Skeletal muscle tissue (tissue), 4 donors: Measurements from ENCODE around the gene FOXP1. TPM values are rescaled to one million over a fixed set of nuclear protein-coding genes. Genes with fewer than 3 reads are reported as not detected.

ENCODE experiments used
- H3K27ac ChIP-seq: one replicate; pipeline ENCODE4 v1.7.0; 2013; ENCODE audit warnings: mild to moderate bottlenecking, low read depth, low read length, inconsistent platforms
- H3K27me3 ChIP-seq, 3 donors: one replicate each; pipeline ENCODE4 v1.7.0; 2013; ENCODE audit warnings: low read length in 3 of 3; ENCODE audit not compliant: control insufficient read depth in 3 of 3, insufficient read depth in 3 of 3
- H3K36me3 ChIP-seq, 3 donors: one replicate each; pipeline ENCODE4 v1.7.0; 2013; ENCODE audit warnings: low read length in 3 of 3; ENCODE audit not compliant: control insufficient read depth in 3 of 3, insufficient read depth in 3 of 3
- H3K4me1 ChIP-seq, 3 donors: one replicate each; pipeline ENCODE4 v1.7.0; 2013; ENCODE audit warnings: low read length in 3 of 3, mild to moderate bottlenecking in 3 of 3; ENCODE audit not compliant: control insufficient read depth in 3 of 3, insufficient read depth in 3 of 3
- H3K4me3 ChIP-seq, 3 donors: one replicate each; pipeline ENCODE4 v1.7.0; 2013; ENCODE audit warnings: low read length in 3 of 3
- H3K9ac ChIP-seq, 3 donors: one replicate each; pipeline ENCODE4 v1.7.0; 2013; ENCODE audit warnings: low read length in 3 of 3, mild to moderate bottlenecking in 3 of 3, moderate library complexity in 2 of 3, low read depth in 1 of 3
- H3K9me3 ChIP-seq, 3 donors: one replicate each; pipeline ENCODE4 v1.7.0; 2013; ENCODE audit warnings: low read length in 3 of 3; ENCODE audit not compliant: control insufficient read depth in 3 of 3
- total RNA-seq: library from RNA; depleted of rRNA; stranded (reverse); fragments of >200 nt; gene quantifications from one replicate; pipeline ENCODE4 v1.2.3, GENCODE V29; 2014
- donor health status: Osteomylitis.

The FOXP1 gene
- total RNA-seq, 1 donor from 2014 or later: 36.0 TPM

GRCh38 chr3:71008350-71008935 lies 575.1 kb downstream of the FOXP1 start:
- Histone ChIP-seq H3K36me3 (peaks cover 0 to 2% (median 0%) of the 10 kb centered on the region in 3 donors), H3K9me3 (no peaks in the 10 kb centered on the region), H3K4me1 (peaks cover 19 to 23% (median 20%) of the 10 kb centered on the region in 3 donors), H3K9ac (peak overlapping the region in 2 of 3 donors; percentile 4 to 6), H3K4me3 (peak overlapping the region in 2 of 3 donors; percentile 12 to 15), H3K27ac (peak overlapping the region; percentile 71), H3K27me3 (no peaks in the 10 kb centered on the region)

GRCh38 chr3:71006810-71007785 lies 576.4 kb downstream of the FOXP1 start:
- H3K9me3 ChIP-seq: no peaks in the 10 kb centered on the region
- no peak overlapping the region for H3K4me3 ChIP-seq
- peaks cover 19 to 23% (median 20%) of the 10 kb centered on the region in 3 donors for H3K4me1 ChIP-seq
- peak overlapping the region; percentile 71 for H3K27ac ChIP-seq
- H3K36me3 ChIP-seq: no peaks in the 10 kb centered on the region
- peak overlapping the region in 1 of 3 donors; percentile 2 for H3K9ac ChIP-seq
- no peaks in the 10 kb centered on the region for H3K27me3 ChIP-seq

DNA sequence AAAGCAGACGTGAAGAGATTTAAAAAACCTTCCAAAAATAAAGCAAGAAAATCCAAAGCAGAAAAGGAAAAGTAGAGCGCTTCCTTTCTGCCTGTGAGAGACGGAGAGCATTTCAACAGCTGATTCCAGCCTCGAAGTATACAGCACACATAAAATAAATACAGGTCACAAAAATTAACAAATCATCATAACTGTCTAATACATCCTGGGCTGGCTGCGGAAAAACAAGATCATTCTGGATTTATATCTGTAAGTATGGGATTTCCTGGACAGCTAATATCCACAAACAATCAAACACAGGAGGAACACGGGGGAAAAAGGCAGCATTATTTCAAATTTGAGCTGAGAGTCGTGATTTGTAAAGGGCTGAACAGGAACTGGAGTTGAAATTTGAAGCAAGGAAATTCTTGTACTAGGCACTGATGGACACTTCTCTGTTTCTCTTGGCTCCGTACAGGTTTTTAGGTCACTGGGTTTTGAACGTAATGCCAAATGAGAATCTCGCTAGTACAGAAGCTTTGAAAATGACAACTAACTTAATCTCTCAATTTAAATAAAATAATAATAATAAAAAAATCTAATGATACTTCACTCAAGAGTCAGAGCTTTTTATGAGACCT lies 577.7 kb downstream of the FOXP1 start:
- Histone ChIP-seq H3K4me1 (peaks cover 17 to 23% (median 19%) of the 10 kb centered on the region in 3 donors), H3K36me3 (no peaks in the 10 kb centered on the region), H3K9me3 (no peaks in the 10 kb centered on the region), H3K4me3 (peak overlapping the region in 1 of 3 donors; percentile 10), H3K9ac (no peak overlapping the region), H3K27ac (no peak overlapping the region), H3K27me3 (no peaks in the 10 kb centered on the region)

GRCh38 chr3:71003511-71003910 lies 580.0 kb downstream of the FOXP1 start:
- H3K9ac ChIP-seq: no peak overlapping the region
- no peak overlapping the region for H3K27ac ChIP-seq
- H3K4me1 ChIP-seq: peaks cover 16 to 19% (median 18%) of the 10 kb centered on the region in 3 donors
- no peaks in the 10 kb centered on the region for H3K27me3 ChIP-seq
- peaks cover 0 to 4% (median 0%) of the 10 kb centered on the region in 3 donors for H3K36me3 ChIP-seq
- H3K4me3 ChIP-seq: no peak overlapping the region
- no peaks in the 10 kb centered on the region for H3K9me3 ChIP-seq

- H3K9me3 ChIP-seq: no peaks in the 10 kb centered on the region
- H3K4me3 ChIP-seq: no peak overlapping the region
- peaks cover 7 to 12% (median 8%) of the 10 kb centered on the region in 3 donors for H3K4me1 ChIP-seq
- H3K27ac ChIP-seq: no peak overlapping the region
- H3K27me3 ChIP-seq: no peaks in the 10 kb centered on the region
- no peak overlapping the region for H3K9ac ChIP-seq
- H3K36me3 ChIP-seq: peaks cover 0 to 4% (median 0%) of the 10 kb centered on the region in 3 donors
Measured at GRCh38 chr3:71002298-71002697, 581.2 kb downstream of the FOXP1 start.

DNA sequence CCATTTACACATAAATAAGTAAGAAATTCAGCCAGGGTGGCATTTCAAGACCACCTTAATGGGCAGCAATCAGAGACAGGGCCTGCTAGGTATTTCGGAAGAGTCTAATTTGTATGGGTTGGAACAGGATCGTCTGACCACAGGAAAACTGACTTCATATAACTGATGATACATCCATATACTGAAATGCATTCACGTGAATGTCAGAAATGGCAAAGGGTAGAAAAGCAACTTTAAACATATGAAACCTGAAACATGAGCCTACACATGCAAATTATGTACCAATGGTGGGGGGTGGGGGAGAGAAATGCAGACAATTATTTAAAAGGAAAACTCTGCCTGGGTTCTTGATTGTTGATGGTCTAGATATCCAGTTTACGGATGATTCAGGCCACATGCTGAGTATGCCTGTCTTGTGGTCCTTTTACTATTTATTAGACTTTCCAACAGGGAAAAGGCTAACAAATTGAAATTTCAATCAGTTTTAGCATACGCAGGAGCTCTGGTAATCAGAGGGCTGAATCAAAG lies 582.2 kb downstream of the FOXP1 start:
- Histone ChIP-seq H3K36me3 (peaks cover 0 to 7% (median 0%) of the 10 kb centered on the region in 3 donors), H3K9ac (no peak overlapping the region), H3K4me1 (peaks cover 1 to 6% (median 5%) of the 10 kb centered on the region in 3 donors), H3K27me3 (no peaks in the 10 kb centered on the region), H3K9me3 (no peaks in the 10 kb centered on the region), H3K4me3 (no peak overlapping the region), H3K27ac (no peak overlapping the region)

DNA sequence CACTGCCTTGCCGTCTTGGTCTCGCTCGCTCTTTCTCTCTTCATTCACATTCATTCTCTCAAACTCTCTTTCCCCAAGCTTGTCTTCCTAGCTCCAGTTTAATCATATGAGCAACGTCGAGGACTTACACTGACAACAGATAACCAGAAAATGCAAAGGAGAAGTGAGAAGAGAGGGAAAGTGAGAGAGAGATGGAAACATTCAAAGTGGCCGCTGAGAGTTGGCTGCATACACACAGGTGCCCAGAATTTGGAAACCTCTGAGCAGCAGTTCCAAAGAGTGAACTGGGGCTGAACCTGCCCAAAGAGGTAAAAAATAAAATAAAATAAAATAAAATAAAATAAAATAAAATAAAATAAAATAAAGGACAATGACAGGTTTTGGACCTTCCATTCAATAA lies 583.0 kb downstream of the FOXP1 start:
- H3K9ac ChIP-seq: no peak overlapping the region
- no peaks in the 10 kb centered on the region for H3K27me3 ChIP-seq
- H3K4me1 ChIP-seq: peaks cover 0 to 1% (median 0%) of the 10 kb centered on the region in 3 donors
- peaks cover 0 to 7% (median 0%) of the 10 kb centered on the region in 3 donors for H3K36me3 ChIP-seq
- H3K9me3 ChIP-seq: no peaks in the 10 kb centered on the region
- no peak overlapping the region for H3K27ac ChIP-seq
- H3K4me3 ChIP-seq: no peak overlapping the region

DNA sequence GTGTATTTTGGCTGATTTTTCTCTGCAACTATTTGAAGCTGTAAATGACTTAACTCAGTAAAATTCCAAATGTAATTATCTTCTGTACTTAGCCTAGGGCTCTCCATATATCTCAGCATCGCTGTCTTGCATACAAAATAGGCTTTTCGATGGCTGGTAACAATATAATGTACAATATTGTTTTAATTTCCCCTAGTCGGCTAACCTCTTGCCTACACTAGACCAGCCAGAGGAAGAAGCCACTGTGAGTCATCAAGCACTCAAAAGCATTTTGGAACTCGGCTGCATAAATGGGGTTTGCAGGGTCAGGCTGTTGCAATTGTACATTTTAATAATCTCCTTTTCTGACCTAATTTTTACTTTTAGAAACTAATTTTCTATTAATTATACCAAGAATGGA lies 583.8 kb downstream of the FOXP1 start:
- Histone ChIP-seq H3K27ac (no peak overlapping the region), H3K36me3 (peaks cover 0 to 7% (median 0%) of the 10 kb centered on the region in 3 donors), H3K9me3 (no peaks in the 10 kb centered on the region), H3K4me1 (no peaks in the 10 kb centered on the region), H3K9ac (no peak overlapping the region), H3K4me3 (no peak overlapping the region), H3K27me3 (no peaks in the 10 kb centered on the region)

DNA sequence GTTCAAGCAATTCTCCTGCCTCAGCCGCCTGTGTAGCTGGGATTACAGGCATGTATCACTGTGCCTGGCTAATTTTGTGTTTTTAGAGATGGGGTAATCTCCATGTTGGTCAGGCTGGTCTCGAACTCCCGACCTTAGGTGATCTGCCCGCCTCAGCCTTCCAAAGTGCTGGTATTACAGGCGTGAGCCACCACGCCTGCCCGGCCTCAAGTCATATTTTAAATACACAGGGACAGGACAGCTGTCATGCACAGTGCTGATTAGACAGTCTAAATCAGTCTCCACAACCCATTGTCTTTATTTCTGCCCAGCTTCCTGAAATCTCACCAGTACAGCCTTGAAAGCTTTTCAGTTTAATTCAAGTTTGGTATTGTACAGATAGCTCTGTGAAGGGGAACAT lies 587.4 kb downstream of the FOXP1 start:
- peaks cover 0 to 11% (median 3%) of the 10 kb centered on the region in 3 donors for H3K4me1 ChIP-seq
- no peak overlapping the region for H3K9ac ChIP-seq
- peaks cover 0 to 10% (median 0%) of the 10 kb centered on the region in 3 donors for H3K36me3 ChIP-seq
- H3K4me3 ChIP-seq: no peak overlapping the region
- no peak overlapping the region for H3K27ac ChIP-seq
- no peaks in the 10 kb centered on the region for H3K27me3 ChIP-seq
- H3K9me3 ChIP-seq: no peaks in the 10 kb centered on the region
